K562 (cell line): ENCODE results near the gene ZNF547. TPM values are rescaled to one million over a fixed set of nuclear protein-coding genes. Genes with fewer than 3 reads are reported as not detected.

Experiments used
- ARHGAP35 ChIP-seq: fragments of 450-650 bp; IDR thresholded peaks from 2 replicates; pipeline ENCODE4 v1.6.1; 2018; ENCODE audit not compliant: partially characterized antibody
- ATF1 ChIP-seq, 2 experiments: fragments of 450-650 bp in 1 of 2; IDR thresholded peaks; 2 replicates each; pipeline ENCODE4 v1.6.1; 2016; ENCODE audit warnings: missing compliant biosample characterization in 1 of 2, missing genetic modification characterization in 1 of 2
- CHD1 ChIP-seq: fragments of 200-600 bp; sonication (generic); IDR thresholded peaks from one replicate; pipeline ENCODE4 v1.6.1; 2012; ENCODE audit warnings: mild to moderate bottlenecking, moderate library complexity, low read length, inconsistent platforms
- EGR1 ChIP-seq: fragments of 450-650 bp; conservative IDR thresholded peaks from 2 replicates; pipeline ENCODE4 v1.6.1; 2017; ENCODE audit warnings: mild to moderate bottlenecking
- ERF ChIP-seq: fragments of 450-650 bp; formaldehyde crosslinking; IDR thresholded peaks from 2 replicates; pipeline ENCODE4 v1.4.0; 2020; ENCODE audit warnings: mild to moderate bottlenecking, mixed read lengths
- ETV5 ChIP-seq: sonication (generic); formaldehyde crosslinking; IDR thresholded peaks from 2 replicates; pipeline ENCODE4 v1.4.0; 2020; ENCODE audit warnings: low read depth, mild to moderate bottlenecking, missing genetic modification reagents
- GABPA ChIP-seq: fragments of 200-800 bp; sonication (Bioruptor generic); conservative IDR thresholded peaks from 2 replicates; pipeline ENCODE4 v1.6.1; 2016; ENCODE audit warnings: low read depth, missing genetic modification characterization, missing compliant biosample characterization
- MAZ ChIP-seq, 2 experiments: fragments of 450-650 bp in 1 of 2; sonication (generic) in 1 of 2; formaldehyde crosslinking; IDR thresholded peaks in 1 of 2; conservative IDR thresholded peaks in 1 of 2; 2 replicates each; pipeline versions ENCODE4 v1.4.0 to v1.5.0; 2020; ENCODE audit warnings: mild to moderate bottlenecking in 1 of 2, missing genetic modification reagents in 1 of 2
- MYBL2 ChIP-seq, 2 experiments: fragments of 450-650 bp in 1 of 2; sonication (generic) in 1 of 2; formaldehyde crosslinking in 1 of 2; IDR thresholded peaks; 2 replicates each; pipeline versions ENCODE4 v1.6.1 to v1.8.1; 2017 to 2022; ENCODE audit warnings: borderline replicate concordance in 1 of 2, inconsistent platforms in 1 of 2, low read depth in 1 of 2, mild to moderate bottlenecking in 1 of 2, missing genetic modification reagents in 1 of 2, moderate library complexity in 1 of 2
- NFIC ChIP-seq: fragments of 450-650 bp; IDR thresholded peaks from 2 replicates; pipeline ENCODE4 v1.6.1; 2017; ENCODE audit warnings: mild to moderate bottlenecking, inconsistent platforms
- NRF1 ChIP-seq, 2 experiments: fragments of 450-650 bp; IDR thresholded peaks in 1 of 2; conservative IDR thresholded peaks in 1 of 2; 2 replicates each; pipeline ENCODE4 v1.6.1; 2014; ENCODE audit warnings: mild to moderate bottlenecking in 2 of 2
- PHF8 ChIP-seq: fragments of 200-600 bp; sonication (generic); IDR thresholded peaks from 2 replicates; pipeline ENCODE4 v1.6.1; 2012; ENCODE audit warnings: mixed run types, mild to moderate bottlenecking, inconsistent platforms, low read length, moderate library complexity, borderline replicate concordance
- PRMT5 ChIP-seq: sonication (generic); formaldehyde crosslinking; IDR thresholded peaks from 2 replicates; pipeline ENCODE4 v1.5.0; 2020; ENCODE audit warnings: missing genetic modification reagents
- RBBP5 ChIP-seq: fragments of 200-600 bp; sonication (generic); IDR thresholded peaks from 2 replicates; pipeline ENCODE4 v1.6.1; 2012; ENCODE audit warnings: borderline replicate concordance, mild to moderate bottlenecking, low read length, control low read depth, inconsistent platforms; ENCODE audit not compliant: insufficient read depth, poor library complexity, severe bottlenecking
- RBFOX2 ChIP-seq: fragments of 200-400 bp; formaldehyde crosslinking; IDR thresholded peaks from 2 replicates; pipeline ENCODE4 v1.6.1; 2017; ENCODE audit warnings: low read depth, mild to moderate bottlenecking, low read length, moderate library complexity
- SIN3A ChIP-seq, 2 experiments: fragments of 150-350 bp in 1 of 2; IDR thresholded peaks; 2 replicates each; pipeline ENCODE4 v1.6.1; 2011 to 2016; ENCODE audit warnings: borderline replicate concordance in 2 of 2, low read depth in 2 of 2, low read length in 2 of 2, mild to moderate bottlenecking in 2 of 2, moderate library complexity in 2 of 2; ENCODE audit not compliant: control insufficient read depth in 1 of 2
- SUPT5H ChIP-seq: fragments of 450-650 bp; IDR thresholded peaks from 2 replicates; pipeline ENCODE4 v1.6.1; 2016
- TCF7 ChIP-seq: sonication (generic); IDR thresholded peaks from 2 replicates; pipeline ENCODE4 v1.6.1; 2016; ENCODE audit warnings: antibody characterized with exemption, borderline replicate concordance
- YY1 ChIP-seq, 3 experiments: IDR thresholded peaks; 2 replicates each; pipeline ENCODE4 v1.6.1; 2011; ENCODE audit warnings: low read length in 2 of 3, mild to moderate bottlenecking in 2 of 3, moderate library complexity in 2 of 3, borderline replicate concordance in 1 of 3, control low read depth in 1 of 3, low read depth in 1 of 3; ENCODE audit not compliant: insufficient read depth in 3 of 3, insufficient replicate concordance in 2 of 3, control insufficient read depth in 1 of 3, insufficient read length in 1 of 3; ENCODE audit errors: extremely low read depth in 1 of 3
- ZNF175 ChIP-seq: fragments of 200-800 bp; sonication (Bioruptor generic); IDR thresholded peaks from 2 replicates; pipeline ENCODE4 v1.6.1; 2016; ENCODE audit warnings: low read depth, mild to moderate bottlenecking, missing genetic modification characterization, missing compliant biosample characterization
- ZNF431 ChIP-seq: sonication (generic); formaldehyde crosslinking; IDR thresholded peaks from 2 replicates; pipeline ENCODE4 v1.8.0; 2022; ENCODE audit warnings: mild to moderate bottlenecking, missing genetic modification reagents
- polyA plus RNA-seq, 8 experiments: library from polyadenylated mRNA; depleted of rRNA in 4 of 8; stranded (reverse) in 5 of 8; unstranded in 3 of 8; fragments of >200 nt; fragmentation: Nextera tagmentation in 2 of 8; fragmentation: Illumina TruSeq in 1 of 8; extraction: Ambion mirVana in 2 of 8; extraction: Trizol in 1 of 8; gene quantifications; 2 replicates each; pipeline versions ENCODE4 v1.2.1 to v1.2.3, GENCODE V29; 2011 to 2014; ENCODE audit warnings: inconsistent platforms in 1 of 8, missing spikeins in 1 of 8
- total RNA-seq, 7 experiments: library from RNA; depleted of rRNA in 6 of 7; stranded (reverse); fragments of >200 nt in 6 of 7; fragmentation: Illumina TruSeq in 2 of 7; extraction: Trizol in 2 of 7; gene quantifications; 2 replicates each; pipeline versions ENCODE4 v1.2.1 to v1.2.3, GENCODE V29; 2011 to 2021; ENCODE audit warnings: low replicate concordance in 1 of 7
- TF ChIP-seq, protein P1 (sequence below): fragments of 450-650 bp; conservative IDR thresholded peaks from 2 replicates; pipeline ENCODE4 v1.6.1; 2016; ENCODE audit warnings: missing genetic modification characterization, low read depth, mild to moderate bottlenecking, missing compliant biosample characterization, moderate library complexity
- TF ChIP-seq, protein P2 (sequence below): sonication (generic); formaldehyde crosslinking; IDR thresholded peaks from 2 replicates; pipeline ENCODE4 v1.8.0; 2022; ENCODE audit warnings: mild to moderate bottlenecking, missing genetic modification reagents

ZNF547 gene
- total and polyA plus RNA-seq, 9 of the 15 experiments (the other 6 are each of a cell fraction or from before 2014, with no cell fraction given), result 0.03 to 0.96 (median 0.30) TPM

DNA sequence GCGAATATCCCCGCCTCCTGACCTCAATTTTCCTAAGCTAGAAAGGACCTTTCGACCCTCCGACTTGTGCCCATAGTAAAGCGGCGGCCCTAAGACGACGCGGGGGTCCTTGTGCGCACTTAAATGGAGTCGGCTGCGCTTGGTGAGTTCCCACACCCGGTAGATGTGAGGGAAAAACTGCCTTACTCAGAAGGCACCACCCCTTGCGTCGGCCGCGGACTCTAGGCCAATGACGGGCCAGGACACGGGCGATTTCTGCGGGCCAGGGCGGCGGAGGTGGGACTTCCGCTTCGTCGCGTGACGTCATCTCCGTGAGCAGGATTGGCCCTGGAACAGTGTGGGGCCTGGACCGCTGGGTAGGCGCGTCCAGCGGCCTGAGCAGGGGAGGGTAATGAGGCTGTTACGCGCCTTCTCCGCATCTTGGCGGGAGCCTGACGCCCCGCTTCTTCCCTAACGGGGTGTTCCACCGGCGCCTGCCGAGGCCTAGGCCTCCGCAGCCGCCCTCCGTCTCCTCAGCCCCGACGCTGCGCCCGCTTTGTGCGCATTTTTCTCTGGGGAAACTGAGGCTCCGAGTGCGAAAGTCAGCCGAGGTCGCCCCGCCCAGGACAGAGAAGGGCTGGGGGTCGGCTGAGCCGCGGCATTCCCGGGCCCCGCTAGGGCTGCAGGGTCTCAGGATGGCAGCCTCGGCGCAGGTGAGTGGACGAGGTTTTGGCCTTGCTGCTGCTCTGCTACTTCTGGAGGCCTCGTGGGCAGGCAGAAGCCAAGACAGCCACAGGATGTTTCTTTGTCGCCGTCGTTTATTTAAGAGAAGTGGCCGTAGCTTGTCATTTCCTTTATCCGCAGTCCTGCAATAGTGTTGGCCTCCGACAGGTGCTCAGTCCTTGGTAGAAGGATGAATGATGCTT, 42.9 kb upstream of the ZNF547 start, which contains the start of gene ZNF543 (continued):
- peak; percentile 61; the same call in 1 of the 2 replicates for TF ChIP-seq ZNF175 (CRISPR knock-in tag)
- TF ChIP-seq ATF1 (CRISPR knock-in tag; IDR thresholded peaks at IDR 0.05), result peak; percentile 75
- TF ChIP-seq ATF1 (tag; IDR thresholded peaks at IDR 0.05), result peak; percentile 99
- TF ChIP-seq, protein P1, sequence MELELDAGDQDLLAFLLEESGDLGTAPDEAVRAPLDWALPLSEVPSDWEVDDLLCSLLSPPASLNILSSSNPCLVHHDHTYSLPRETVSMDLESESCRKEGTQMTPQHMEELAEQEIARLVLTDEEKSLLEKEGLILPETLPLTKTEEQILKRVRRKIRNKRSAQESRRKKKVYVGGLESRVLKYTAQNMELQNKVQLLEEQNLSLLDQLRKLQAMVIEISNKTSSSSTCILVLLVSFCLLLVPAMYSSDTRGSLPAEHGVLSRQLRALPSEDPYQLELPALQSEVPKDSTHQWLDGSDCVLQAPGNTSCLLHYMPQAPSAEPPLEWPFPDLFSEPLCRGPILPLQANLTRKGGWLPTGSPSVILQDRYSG, result 0 out of 2 replicates have a peak, but pooled peaks have one; percentile 30
- peak in 1 of 2 experiments; percentile 83; a peak in 2 of 4 replicates for TF ChIP-seq SIN3A (IDR thresholded peaks at IDR 0.05; ENCODE audit: borderline replicate concordance in 2 of 2, control insufficient read depth in 1 of 2, low read depth in 2 of 2, low read length in 2 of 2)
- TF ChIP-seq, protein P2, sequence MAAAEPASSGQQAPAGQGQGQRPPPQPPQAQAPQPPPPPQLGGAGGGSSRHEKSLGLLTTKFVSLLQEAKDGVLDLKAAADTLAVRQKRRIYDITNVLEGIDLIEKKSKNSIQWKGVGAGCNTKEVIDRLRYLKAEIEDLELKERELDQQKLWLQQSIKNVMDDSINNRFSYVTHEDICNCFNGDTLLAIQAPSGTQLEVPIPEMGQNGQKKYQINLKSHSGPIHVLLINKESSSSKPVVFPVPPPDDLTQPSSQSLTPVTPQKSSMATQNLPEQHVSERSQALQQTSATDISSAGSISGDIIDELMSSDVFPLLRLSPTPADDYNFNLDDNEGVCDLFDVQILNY (CRISPR knock-in tag), result no peak
- TF ChIP-seq PHF8, result peak; percentile 99
- 0 out of 2 replicates have a peak, but pooled peaks have one; percentile 55 for TF ChIP-seq ETV5 (CRISPR knock-in tag)
- 0 out of 2 replicates have a peak, but pooled peaks have one; percentile 32 for TF ChIP-seq ZNF431 (CRISPR knock-in tag)
- TF ChIP-seq EGR1, result peak; percentile 30; the same call in 1 of the 2 replicates
- peak in 2 of 3 experiments; percentile 53 to 62 for TF ChIP-seq YY1 (IDR thresholded peaks at IDR 0.05; ENCODE audit: borderline replicate concordance in 1 of 3, control insufficient read depth in 1 of 3, extremely low read depth in 1 of 3, insufficient read depth in 3 of 3, insufficient read length in 1 of 3, insufficient replicate concordance in 2 of 3, low read depth in 1 of 3, low read length in 2 of 3)
- peak in 1 of 2 experiments; percentile 65; a peak in 2 of 4 replicates for TF ChIP-seq MAZ (CRISPR knock-in tag; conservative IDR thresholded peaks at IDR 0.05 in 1 of 2, IDR thresholded peaks at IDR 0.05 in 1 of 2)
- peak; percentile 81 for TF ChIP-seq SUPT5H
- peak; percentile 86 for TF ChIP-seq RBBP5
- TF ChIP-seq CHD1, result peak; percentile 71
- TF ChIP-seq MYBL2 (IDR thresholded peaks at IDR 0.05; ENCODE audit: low read depth), result no peak
- TF ChIP-seq MYBL2 (CRISPR knock-in tag; IDR thresholded peaks at IDR 0.05; ENCODE audit: borderline replicate concordance), result no peak
- TF ChIP-seq NFIC, result peak; percentile 40; the same call in 1 of the 2 replicates
- TF ChIP-seq PRMT5 (CRISPR knock-in tag), result 0 out of 2 replicates have a peak, but pooled peaks have one; percentile 33
- TF ChIP-seq NRF1 (conservative IDR thresholded peaks at IDR 0.05 in 1 of 2, IDR thresholded peaks at IDR 0.05 in 1 of 2), result peak; percentile 80 to 84
- peak; percentile 95 for TF ChIP-seq GABPA (tag)
- no peak for TF ChIP-seq ARHGAP35
- TF ChIP-seq ERF (CRISPR knock-in tag), result 0 out of 2 replicates have a peak, but pooled peaks have one; percentile 73
- peak; percentile 92 for TF ChIP-seq RBFOX2
- TF ChIP-seq TCF7, result 0 out of 2 replicates have a peak, but pooled peaks have one; percentile 22
